Smooth muscle cell (in vitro differentiated cells): ENCODE results near the gene ARID3A. TPM values are rescaled to one million over a fixed set of nuclear protein-coding genes. Genes with fewer than 3 reads are reported as not detected.

Experiments used
- DNase-seq: peaks from one replicate; lab custom pipeline; 2025; ENCODE audit not compliant: unreplicated experiment; lab: John Stamatoyannopoulos, UW
- H2AFZ ChIP-seq: fragments of 200-600 bp; sonication (generic); 2 replicates; pipeline ENCODE4 v1.6.0; 2016; ENCODE audit warnings: antibody characterized with exemption, low read depth, mild to moderate bottlenecking
- H3F3A ChIP-seq: fragments of 200-600 bp; sonication (generic); 2 replicates; pipeline ENCODE4 v1.6.0; 2017; ENCODE audit warnings: antibody characterized with exemption, low read depth
- H3K27ac ChIP-seq: fragments of 200-600 bp; sonication (generic); 2 replicates; pipeline ENCODE4 v1.5.1; 2016; ENCODE audit warnings: low read depth, mild to moderate bottlenecking
- H3K27me3 ChIP-seq: fragments of 200-600 bp; sonication (generic); 2 replicates; pipeline ENCODE4 v1.6.1; 2016; ENCODE audit warnings: low read depth, mild to moderate bottlenecking
- H3K36me3 ChIP-seq: fragments of 200-600 bp; sonication (generic); 2 replicates; pipeline ENCODE4 v1.5.1; 2016; ENCODE audit warnings: low read depth
- H3K4me1 ChIP-seq: fragments of 200-600 bp; sonication (generic); 2 replicates; pipeline ENCODE4 v1.5.1; 2016; ENCODE audit warnings: low read depth
- H3K4me2 ChIP-seq: fragments of 200-600 bp; sonication (generic); 2 replicates; pipeline ENCODE4 v1.6.0; 2016; ENCODE audit warnings: mild to moderate bottlenecking
- H3K4me3 ChIP-seq: fragments of 200-600 bp; sonication (generic); 2 replicates; pipeline ENCODE4 v1.5.1; 2016; ENCODE audit warnings: mild to moderate bottlenecking
- H3K79me2 ChIP-seq: fragments of 200-600 bp; sonication (generic); 2 replicates; pipeline ENCODE4 v1.6.0; 2016; ENCODE audit warnings: low read depth, mild to moderate bottlenecking
- H3K9ac ChIP-seq: fragments of 200-600 bp; sonication (generic); 2 replicates; pipeline ENCODE4 v1.6.0; 2016; ENCODE audit warnings: low read depth
- H3K9me3 ChIP-seq: fragments of 200-600 bp; sonication (generic); replicated peaks from 2 replicates; pipeline ENCODE4 v1.5.1; 2016; ENCODE audit warnings: low read depth
- H4K20me1 ChIP-seq: fragments of 200-600 bp; sonication (generic); 2 replicates; pipeline ENCODE4 v1.6.0; 2016; ENCODE audit warnings: low read depth
- CTCF ChIP-seq: fragments of 200-600 bp; sonication (generic); IDR thresholded peaks from 2 replicates; pipeline ENCODE4 v1.5.1; 2017; ENCODE audit warnings: borderline replicate concordance, mild to moderate bottlenecking, antibody characterized with exemption; ENCODE audit not compliant: insufficient read depth, poor library complexity, severe bottlenecking
- WGBS: methylation state at CpG from one replicate; pipeline ENCODE4 v1.1.7; 2016; ENCODE audit warnings: low lambda C conversion rate; 5-methylcytosine and 5-hydroxymethylcytosine counted together
- polyA plus RNA-seq: library from polyadenylated mRNA; unstranded; fragments of >200 nt; fragmentation: Nextera tagmentation; extraction: Ambion mirVana; gene quantifications from 2 replicates; pipeline ENCODE4 v1.2.1, GENCODE V29; 2016
- total RNA-seq: library from RNA; depleted of rRNA; stranded (reverse); fragments of >200 nt; gene quantifications from 2 replicates; pipeline ENCODE4 v1.2.3, GENCODE V29; 2014

The ARID3A gene
- total and polyA plus RNA-seq, 2 experiments from 2014 or later, result 45.7 to 50.3 TPM

GRCh38 chr19:973726-974563, 48.1 kb downstream of the ARID3A start:
- H3K4me1 ChIP-seq, result no peaks in the 10 kb centered on the region
- no peak for TF ChIP-seq CTCF
- no peaks in the 10 kb centered on the region for H3K9me3 ChIP-seq
- H2AFZ ChIP-seq, result no peak overlapping the region
- peaks cover 19% of the 10 kb centered on the region for H3K79me2 ChIP-seq
- no peak overlapping the region for H3K27ac ChIP-seq
- H4K20me1 ChIP-seq, result peaks cover 10% of the 10 kb centered on the region
- 95% methylated on average over 29 of the region's 29 CpGs for WGBS
- no peak overlapping the region for H3K4me3 ChIP-seq
- no peak for DNase-seq
- no peak overlapping the region for H3K9ac ChIP-seq
- no peak overlapping the region for H3K4me2 ChIP-seq
- H3K36me3 ChIP-seq, result peaks cover 6% of the 10 kb centered on the region
- H3F3A ChIP-seq, result peaks cover 7% of the 10 kb centered on the region
- no peaks in the 10 kb centered on the region for H3K27me3 ChIP-seq

GRCh38 chr19:974564-975257, 48.9 kb downstream of the ARID3A start:
- H3K4me1 ChIP-seq, result peaks cover 6% of the 10 kb centered on the region
- no peak overlapping the region for H3K27ac ChIP-seq
- no peak overlapping the region for H3K4me3 ChIP-seq
- H3K4me2 ChIP-seq, result no peak overlapping the region
- peaks cover 10% of the 10 kb centered on the region for H4K20me1 ChIP-seq
- no peak for DNase-seq
- 89% methylated on average over 37 of the region's 37 CpGs for WGBS
- H3K79me2 ChIP-seq, result peaks cover 15% of the 10 kb centered on the region
- no peaks in the 10 kb centered on the region for H3K9me3 ChIP-seq
- H3K27me3 ChIP-seq, result no peaks in the 10 kb centered on the region
- H3K36me3 ChIP-seq, result peaks cover 6% of the 10 kb centered on the region
- no peak overlapping the region for H2AFZ ChIP-seq
- H3F3A ChIP-seq, result peaks cover 7% of the 10 kb centered on the region
- no peak for TF ChIP-seq CTCF
- no peak overlapping the region for H3K9ac ChIP-seq

GRCh38 chr19:976476-976875, 50.6 kb downstream of the ARID3A start:
- WGBS, result 85% methylated on average over 10 of the region's 10 CpGs
- no peaks in the 10 kb centered on the region for H3K27me3 ChIP-seq
- DNase-seq, result no peak
- H4K20me1 ChIP-seq, result peaks cover 3% of the 10 kb centered on the region
- H3K4me3 ChIP-seq, result no peak overlapping the region
- H3K79me2 ChIP-seq, result peaks cover 5% of the 10 kb centered on the region
- H3K4me1 ChIP-seq, result peaks cover 15% of the 10 kb centered on the region
- no peaks in the 10 kb centered on the region for H3K9me3 ChIP-seq
- H3F3A ChIP-seq, result peaks cover 14% of the 10 kb centered on the region
- H3K27ac ChIP-seq, result no peak overlapping the region
- no peaks in the 10 kb centered on the region for H3K36me3 ChIP-seq
- no peak overlapping the region for H3K4me2 ChIP-seq
- no peak overlapping the region for H3K9ac ChIP-seq
- no peak overlapping the region for H2AFZ ChIP-seq
- no peak for TF ChIP-seq CTCF
